Liver (tissue), 9 donors: Measurements from ENCODE around the gene ZCCHC14. TPM values are rescaled to one million over a fixed set of nuclear protein-coding genes. Genes with fewer than 3 reads are reported as not detected.

Experiments
- DNase-seq: peaks from one replicate; pipeline ENCODE4 v3.0.0-alpha.2; 2017; ENCODE audit warnings: low spot score
- H3K27ac ChIP-seq, 2 donors: one replicate each; pipeline ENCODE4 v1.7.0; 2013; ENCODE audit warnings: inconsistent platforms in 2 of 2, low read length in 2 of 2, control low read depth in 1 of 2, low read depth in 1 of 2, mild to moderate bottlenecking in 1 of 2
- H3K27me3 ChIP-seq, 4 donors: one replicate each; pipeline versions ENCODE4 v1.6.1 to v1.7.0; 2013; ENCODE audit warnings: low read length in 3 of 4, inconsistent platforms in 1 of 4, mild to moderate bottlenecking in 1 of 4, moderate library complexity in 1 of 4; ENCODE audit not compliant: control insufficient read depth in 4 of 4, insufficient read depth in 4 of 4
- H3K36me3 ChIP-seq, 4 donors: one replicate each; pipeline versions ENCODE4 v1.6.1 to v1.7.0; 2013; ENCODE audit warnings: low read length in 3 of 4, mild to moderate bottlenecking in 3 of 4, low read depth in 1 of 4, moderate library complexity in 1 of 4; ENCODE audit not compliant: control insufficient read depth in 4 of 4, insufficient read depth in 3 of 4
- H3K4me1 ChIP-seq, 4 donors: one replicate each; pipeline versions ENCODE4 v1.6.1 to v1.7.0; 2013; ENCODE audit warnings: low read length in 3 of 4, mild to moderate bottlenecking in 3 of 4, moderate library complexity in 1 of 4; ENCODE audit not compliant: control insufficient read depth in 4 of 4, insufficient read depth in 4 of 4
- H3K4me3 ChIP-seq, 3 donors: one replicate each; pipeline versions ENCODE4 v1.6.1 to v1.7.0; 2013; ENCODE audit warnings: low read length in 3 of 3, control low read depth in 1 of 3, low read depth in 1 of 3, mild to moderate bottlenecking in 1 of 3
- H3K9ac ChIP-seq, 2 donors: one replicate each; pipeline ENCODE4 v1.7.0; 2013; ENCODE audit warnings: low read length in 2 of 2, mild to moderate bottlenecking in 2 of 2, moderate library complexity in 2 of 2, control low read depth in 1 of 2, low read depth in 1 of 2
- H3K9me3 ChIP-seq, 4 donors: one replicate each; pipeline versions ENCODE4 v1.6.1 to v1.7.0; 2013; ENCODE audit warnings: low read length in 3 of 4; ENCODE audit not compliant: control insufficient read depth in 4 of 4
- EGR1 ChIP-seq, 2 donors: IDR thresholded peaks; 2 replicates each; pipeline ENCODE4 v1.6.1; 2016 to 2018; ENCODE audit warnings: antibody characterized with exemption in 2 of 2, low read depth in 2 of 2
- FOXA2 ChIP-seq: IDR thresholded peaks from 2 replicates; pipeline ENCODE4 v1.6.1; 2016; ENCODE audit warnings: antibody characterized with exemption
- HNF4A ChIP-seq, 2 donors: conservative IDR thresholded peaks; 2 replicates each; pipeline ENCODE4 v1.6.1; 2016; ENCODE audit warnings: antibody characterized with exemption in 2 of 2, mild to moderate bottlenecking in 2 of 2
- JUND ChIP-seq, 2 donors: IDR thresholded peaks; 2 replicates each; pipeline ENCODE4 v1.6.1; 2016; ENCODE audit warnings: antibody characterized with exemption in 2 of 2
- MAX ChIP-seq: IDR thresholded peaks from 2 replicates; pipeline ENCODE4 v1.6.1; 2016; ENCODE audit warnings: antibody characterized with exemption
- NR2F2 ChIP-seq: IDR thresholded peaks from 2 replicates; pipeline ENCODE4 v1.6.1; 2016; ENCODE audit warnings: antibody characterized with exemption
- RAD21 ChIP-seq, 2 donors: IDR thresholded peaks; 2 replicates each; pipeline ENCODE4 v1.6.1; 2016; ENCODE audit warnings: antibody characterized with exemption in 2 of 2, mild to moderate bottlenecking in 2 of 2
- REST ChIP-seq: IDR thresholded peaks from 2 replicates; pipeline ENCODE4 v1.6.1; 2016; ENCODE audit warnings: antibody characterized with exemption, mild to moderate bottlenecking
- RXRA ChIP-seq, 2 donors: IDR thresholded peaks; 2 replicates each; pipeline ENCODE4 v1.6.1; 2017 to 2018; ENCODE audit warnings: antibody characterized with exemption in 2 of 2, mild to moderate bottlenecking in 1 of 2
- SP1 ChIP-seq: IDR thresholded peaks from 2 replicates; pipeline ENCODE4 v1.6.1; 2018; ENCODE audit warnings: antibody characterized with exemption, mild to moderate bottlenecking
- TAF1 ChIP-seq: conservative IDR thresholded peaks from 2 replicates; pipeline ENCODE4 v1.6.1; 2016; ENCODE audit warnings: antibody characterized with exemption, mild to moderate bottlenecking
- WGBS: extraction: QIAGEN DNeasy Blood & Tissue Kit; methylation state at CpG from one replicate; pipeline ENCODE4 v1.1.7; 2013; 5-methylcytosine and 5-hydroxymethylcytosine counted together
- polyA plus RNA-seq, 2 donors: library from polyadenylated mRNA; stranded (reverse) in 1 of 2; unstranded in 1 of 2; fragments of 200-250 nt in 1 of 2; fragments of >200 nt in 1 of 2; fragmentation: Nextera tagmentation in 1 of 2; extraction: Ambion mirVana in 1 of 2; gene quantifications; one replicate each; pipeline versions ENCODE4 v1.2.1 to v1.2.3, GENCODE V29; 2013 to 2015
- total RNA-seq, 2 donors: library from RNA; depleted of rRNA; stranded (reverse); fragments of >200 nt; gene quantifications; one replicate each; pipeline ENCODE4 v1.2.3, GENCODE V29; 2014
- TF ChIP-seq, protein P1 (sequence below): IDR thresholded peaks from 2 replicates; pipeline ENCODE4 v1.6.1; 2016; ENCODE audit warnings: antibody characterized with exemption
- TF ChIP-seq, protein P2 (sequence below): fragments of 150-350 bp; IDR thresholded peaks from 2 replicates; pipeline ENCODE4 v1.5.1; 2017; ENCODE audit warnings: improper control_type of control experiment, low read depth, low read length; ENCODE audit not compliant: missing input control
- donor health status: healthy.
- donor health status: healthy.
- donor health status: healthy.
- donor health status: healthy.
- donor health status: healthy.

The ZCCHC14 gene
- total and polyA plus RNA-seq, 4 donors, result 6.3 to 21.7 (median 8.0) TPM

- H3K9ac ChIP-seq, result no peak overlapping the region
- DNase-seq, result no peak
- H3K4me3 ChIP-seq, result no peak overlapping the region
- peaks cover 4 to 17% (median 13%) of the 10 kb centered on the region in 4 donors for H3K36me3 ChIP-seq
- peaks cover 6 to 24% (median 13%) of the 10 kb centered on the region in 4 donors for H3K4me1 ChIP-seq
- no peaks in the 10 kb centered on the region for H3K27me3 ChIP-seq
- H3K27ac ChIP-seq, result no peak overlapping the region
- no peaks in the 10 kb centered on the region for H3K9me3 ChIP-seq
- 78% methylated on average over 7 of the region's 7 CpGs for WGBS
- TF ChIP-seq TAF1 (no peak), MAX (no peak), NR2F2 (no peak), REST (no peak), RAD21 (IDR thresholded peaks at IDR 0.05) (no peak), HNF4A (conservative IDR thresholded peaks at IDR 0.05) (no peak), FOXA2 (no peak), JUND (IDR thresholded peaks at IDR 0.05) (no peak), RXRA (IDR thresholded peaks at IDR 0.05) (no peak), SP1 (no peak), EGR1 (IDR thresholded peaks at IDR 0.05; ENCODE audit: low read depth in 2 of 2) (no peak)
- TF ChIP-seq, protein P1, sequence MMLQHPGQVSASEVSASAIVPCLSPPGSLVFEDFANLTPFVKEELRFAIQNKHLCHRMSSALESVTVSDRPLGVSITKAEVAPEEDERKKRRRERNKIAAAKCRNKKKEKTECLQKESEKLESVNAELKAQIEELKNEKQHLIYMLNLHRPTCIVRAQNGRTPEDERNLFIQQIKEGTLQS, result no peak
Observed at GRCh38 chr16:87395181-87395842, 97.5 kb downstream of the ZCCHC14 start.

DNA sequence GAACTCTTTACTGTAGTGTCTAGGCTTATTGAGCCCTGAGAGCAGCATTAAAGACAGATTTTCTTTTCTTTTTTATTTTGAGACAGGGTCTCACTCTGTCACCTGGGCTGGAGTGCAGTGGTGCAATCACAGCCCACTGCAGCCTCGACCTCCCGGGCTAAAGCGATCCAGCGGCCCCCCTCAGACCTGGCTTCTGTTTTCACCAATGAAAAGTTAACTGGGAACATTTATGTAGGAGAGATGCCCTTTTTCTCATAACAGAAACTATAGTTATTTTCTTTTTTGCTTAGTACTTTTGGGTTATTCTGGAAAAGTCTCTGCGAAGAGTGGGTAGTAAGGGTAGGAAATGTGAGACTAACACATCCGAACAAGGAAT is 99.2 kb downstream of the ZCCHC14 start:
- H3K27ac ChIP-seq, result peak overlapping the region; percentile 88 to 97
- peaks cover under 1 to 8% (median 4%) of the 10 kb centered on the region in 4 donors for H3K36me3 ChIP-seq
- TF ChIP-seq JUND (IDR thresholded peaks at IDR 0.05), result no peak
- no peak for TF ChIP-seq RXRA (IDR thresholded peaks at IDR 0.05)
- TF ChIP-seq MAX, result no peak
- TF ChIP-seq, protein P2, sequence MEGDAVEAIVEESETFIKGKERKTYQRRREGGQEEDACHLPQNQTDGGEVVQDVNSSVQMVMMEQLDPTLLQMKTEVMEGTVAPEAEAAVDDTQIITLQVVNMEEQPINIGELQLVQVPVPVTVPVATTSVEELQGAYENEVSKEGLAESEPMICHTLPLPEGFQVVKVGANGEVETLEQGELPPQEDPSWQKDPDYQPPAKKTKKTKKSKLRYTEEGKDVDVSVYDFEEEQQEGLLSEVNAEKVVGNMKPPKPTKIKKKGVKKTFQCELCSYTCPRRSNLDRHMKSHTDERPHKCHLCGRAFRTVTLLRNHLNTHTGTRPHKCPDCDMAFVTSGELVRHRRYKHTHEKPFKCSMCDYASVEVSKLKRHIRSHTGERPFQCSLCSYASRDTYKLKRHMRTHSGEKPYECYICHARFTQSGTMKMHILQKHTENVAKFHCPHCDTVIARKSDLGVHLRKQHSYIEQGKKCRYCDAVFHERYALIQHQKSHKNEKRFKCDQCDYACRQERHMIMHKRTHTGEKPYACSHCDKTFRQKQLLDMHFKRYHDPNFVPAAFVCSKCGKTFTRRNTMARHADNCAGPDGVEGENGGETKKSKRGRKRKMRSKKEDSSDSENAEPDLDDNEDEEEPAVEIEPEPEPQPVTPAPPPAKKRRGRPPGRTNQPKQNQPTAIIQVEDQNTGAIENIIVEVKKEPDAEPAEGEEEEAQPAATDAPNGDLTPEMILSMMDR, result no peak
- 89% methylated on average over 6 of the region's 6 CpGs for WGBS
- DNase-seq, result no peak
- H3K4me1 ChIP-seq, result peaks cover 9 to 32% (median 18%) of the 10 kb centered on the region in 4 donors
- peak overlapping the region; percentile 95 to 96 (median 96) for H3K4me3 ChIP-seq
- no peaks in the 10 kb centered on the region for H3K27me3 ChIP-seq
- H3K9me3 ChIP-seq, result no peaks in the 10 kb centered on the region
- H3K9ac ChIP-seq, result peak overlapping the region; percentile 94 to 95
